ENCODE data around the gene HCFC1. TPM values are rescaled to one million over a fixed set of nuclear protein-coding genes. Genes with fewer than 3 reads are reported as not detected.
A peak's percentile ranks its signal among the peaks of the same experiment; 100 is the strongest.

Gene HCFC1
- total RNA-seq, 1 donor from 2014 or later, result 74.6 TPM

DNA sequence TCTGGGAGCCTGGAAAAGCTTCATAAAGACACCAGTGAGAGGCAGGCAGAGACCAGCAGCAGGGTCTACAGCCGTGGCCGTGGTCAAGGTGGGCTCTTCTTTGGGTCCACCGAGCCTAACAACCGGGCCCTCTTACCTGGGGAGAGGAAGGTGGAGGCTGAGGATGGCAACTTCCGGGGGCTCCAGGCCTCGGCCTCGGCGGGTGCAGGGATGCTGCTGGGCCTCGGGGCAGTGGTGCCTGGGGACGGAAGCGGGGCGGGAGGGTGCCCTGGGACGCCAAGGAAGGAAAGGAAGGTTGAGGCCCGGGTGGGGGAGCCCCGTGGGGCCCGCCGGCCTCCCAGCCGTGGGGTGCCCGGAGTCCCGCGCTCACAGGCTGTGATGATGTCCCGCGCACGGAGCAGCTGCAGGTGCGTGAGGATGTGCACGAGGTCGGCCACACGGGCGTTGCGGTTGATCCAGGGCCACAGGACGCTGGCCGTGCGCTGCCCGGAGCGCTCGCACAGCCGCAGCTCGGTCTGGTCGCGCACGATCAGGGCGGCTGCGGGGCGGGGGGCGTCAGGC, 47.5 kb upstream of the HCFC1 start:
- TF ChIP-seq, protein P1, sequence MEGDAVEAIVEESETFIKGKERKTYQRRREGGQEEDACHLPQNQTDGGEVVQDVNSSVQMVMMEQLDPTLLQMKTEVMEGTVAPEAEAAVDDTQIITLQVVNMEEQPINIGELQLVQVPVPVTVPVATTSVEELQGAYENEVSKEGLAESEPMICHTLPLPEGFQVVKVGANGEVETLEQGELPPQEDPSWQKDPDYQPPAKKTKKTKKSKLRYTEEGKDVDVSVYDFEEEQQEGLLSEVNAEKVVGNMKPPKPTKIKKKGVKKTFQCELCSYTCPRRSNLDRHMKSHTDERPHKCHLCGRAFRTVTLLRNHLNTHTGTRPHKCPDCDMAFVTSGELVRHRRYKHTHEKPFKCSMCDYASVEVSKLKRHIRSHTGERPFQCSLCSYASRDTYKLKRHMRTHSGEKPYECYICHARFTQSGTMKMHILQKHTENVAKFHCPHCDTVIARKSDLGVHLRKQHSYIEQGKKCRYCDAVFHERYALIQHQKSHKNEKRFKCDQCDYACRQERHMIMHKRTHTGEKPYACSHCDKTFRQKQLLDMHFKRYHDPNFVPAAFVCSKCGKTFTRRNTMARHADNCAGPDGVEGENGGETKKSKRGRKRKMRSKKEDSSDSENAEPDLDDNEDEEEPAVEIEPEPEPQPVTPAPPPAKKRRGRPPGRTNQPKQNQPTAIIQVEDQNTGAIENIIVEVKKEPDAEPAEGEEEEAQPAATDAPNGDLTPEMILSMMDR (IDR thresholded peaks at IDR 0.05; ENCODE audit: unreplicated experiment), result no peak
- Mint-ChIP-seq H3K27me3 (ENCODE audit: unreplicated experiment) (peaks cover 1% of the 10 kb centered on the region), H3K4me1 (ENCODE audit: unreplicated experiment) (peaks cover 11% of the 10 kb centered on the region), H3K36me3 (ENCODE audit: low read depth, unreplicated experiment) (peaks cover 9% of the 10 kb centered on the region), H3K4me3 (ENCODE audit: unreplicated experiment) (peak overlapping the region; percentile 84), H3K9me3 (ENCODE audit: unreplicated experiment) (no peaks in the 10 kb centered on the region), H3K27ac (ENCODE audit: unreplicated experiment) (no peak overlapping the region)
- no peak for DNase-seq (ENCODE audit: low spot score)

DNA sequence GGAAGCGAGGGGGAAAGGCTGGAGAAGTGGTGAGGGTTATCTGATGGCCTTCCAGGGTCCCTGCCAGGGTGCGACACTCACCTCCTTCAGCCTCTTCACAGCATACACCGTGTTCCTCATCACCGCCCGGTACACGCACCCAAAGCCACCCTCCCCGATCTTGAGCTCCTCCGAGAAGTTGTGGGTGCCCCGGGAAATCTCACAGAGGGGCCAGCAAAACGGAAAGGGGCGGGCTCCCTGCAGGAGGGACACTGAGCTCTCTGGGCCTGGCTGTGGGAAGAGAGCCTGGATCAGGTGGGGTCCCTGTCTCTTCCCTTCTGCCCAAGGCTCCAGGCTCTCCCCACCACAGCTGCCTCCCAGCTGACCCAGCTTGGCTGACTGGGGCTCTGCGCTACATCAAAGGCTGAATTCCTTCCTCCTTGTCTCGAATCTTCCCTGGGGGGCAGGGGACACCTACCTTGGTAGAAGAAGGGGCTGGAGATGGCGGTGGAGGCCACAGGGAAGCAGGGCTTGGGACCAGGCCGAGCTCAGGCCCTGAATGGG, 47.0 kb upstream of the HCFC1 start:
- Mint-ChIP-seq H3K9me3 (ENCODE audit: unreplicated experiment) (no peaks in the 10 kb centered on the region), H3K27me3 (ENCODE audit: unreplicated experiment) (peaks cover 1% of the 10 kb centered on the region), H3K36me3 (ENCODE audit: low read depth, unreplicated experiment) (peaks cover 9% of the 10 kb centered on the region), H3K4me1 (ENCODE audit: unreplicated experiment) (peaks cover 11% of the 10 kb centered on the region), H3K4me3 (ENCODE audit: unreplicated experiment) (peak overlapping the region; percentile 84), H3K27ac (ENCODE audit: unreplicated experiment) (no peak overlapping the region)
- TF ChIP-seq, protein P1 (IDR thresholded peaks at IDR 0.05; ENCODE audit: unreplicated experiment), result no peak
- DNase-seq (ENCODE audit: low spot score), result no peak

DNA sequence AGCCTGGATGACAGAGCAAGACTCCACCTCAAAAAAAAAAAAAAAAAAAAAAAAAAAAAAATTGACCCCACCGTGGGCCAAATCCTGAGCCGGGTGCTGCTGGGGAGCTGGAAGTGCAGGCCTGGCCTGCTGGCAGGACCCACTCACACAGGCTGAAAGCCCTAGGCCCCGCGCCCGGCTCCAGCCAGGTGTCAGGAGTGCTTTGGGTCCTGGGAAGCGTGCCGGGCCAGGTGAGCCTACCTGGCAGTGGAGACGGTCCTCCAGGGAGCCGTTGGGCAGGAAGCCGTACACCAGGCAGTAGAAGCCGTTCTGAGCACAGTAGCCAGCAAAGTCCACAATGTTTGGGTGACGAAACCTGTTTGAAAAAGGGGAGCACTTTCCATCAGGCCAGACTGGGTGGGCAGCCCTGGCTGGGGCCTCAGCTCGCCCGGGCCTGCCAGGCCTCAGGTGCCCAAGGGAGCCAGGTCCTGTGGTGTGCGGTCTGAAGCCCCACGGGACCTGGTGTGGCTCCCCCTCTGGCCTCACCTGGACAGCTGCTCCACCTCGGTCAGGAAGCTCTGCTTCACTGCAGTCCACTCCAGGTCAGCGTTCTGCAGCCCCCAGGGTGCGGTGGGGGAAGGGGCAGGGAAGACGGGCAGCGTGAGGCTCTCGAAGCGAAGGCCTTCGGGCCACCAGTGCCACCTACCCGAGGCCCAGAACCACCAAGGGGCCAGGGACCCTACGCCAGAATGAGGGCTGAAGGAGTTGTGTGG, 46.3 kb upstream of the HCFC1 start:
- Mint-ChIP-seq H3K27ac (ENCODE audit: unreplicated experiment) (no peak overlapping the region), H3K4me3 (ENCODE audit: unreplicated experiment) (no peak overlapping the region)
- no peak for DNase-seq (ENCODE audit: low spot score)

DNA sequence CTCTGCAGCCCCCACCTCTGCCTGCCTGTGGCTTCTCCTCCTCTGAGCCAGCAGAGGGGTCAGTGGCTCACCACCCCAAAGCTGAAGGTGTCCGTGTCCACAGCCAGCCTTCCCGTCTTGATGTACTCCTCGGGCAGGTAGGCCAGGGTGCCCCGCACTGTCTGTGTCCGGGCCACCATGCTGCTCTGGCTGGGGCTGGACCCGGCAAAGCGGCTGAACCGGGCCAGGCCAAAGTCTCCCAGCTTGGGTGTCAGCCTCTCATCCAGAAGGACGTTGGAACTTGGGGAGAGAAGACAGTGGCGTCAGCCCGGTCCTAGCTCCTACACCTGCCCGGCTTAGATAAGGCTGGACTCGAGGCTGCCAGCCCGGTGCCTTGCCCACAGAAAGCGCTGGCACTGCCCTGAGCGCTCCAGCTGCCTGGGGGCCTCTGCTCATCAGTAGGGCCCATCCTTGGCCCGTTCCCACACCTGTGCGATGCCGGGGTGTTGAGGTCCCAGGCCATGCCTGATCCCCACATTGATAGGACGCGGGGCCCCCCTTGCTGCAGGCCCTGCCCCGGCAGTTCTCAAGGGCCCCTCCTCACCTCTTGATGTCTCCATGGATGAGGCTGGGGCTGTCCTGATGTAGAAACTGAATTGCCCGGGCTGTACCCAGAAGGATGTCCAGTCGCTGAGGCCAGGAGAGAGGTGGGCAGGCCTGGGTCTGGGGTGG, 44.9 kb upstream of the HCFC1 start:
- Mint-ChIP-seq H3K36me3 (ENCODE audit: low read depth, unreplicated experiment) (peaks cover 4% of the 10 kb centered on the region), H3K4me3 (ENCODE audit: unreplicated experiment) (no peak overlapping the region), H3K27me3 (ENCODE audit: unreplicated experiment) (peaks cover 1% of the 10 kb centered on the region), H3K9me3 (ENCODE audit: unreplicated experiment) (no peaks in the 10 kb centered on the region), H3K27ac (ENCODE audit: unreplicated experiment) (no peak overlapping the region), H3K4me1 (ENCODE audit: unreplicated experiment) (peaks cover 4% of the 10 kb centered on the region)
- DNase-seq (ENCODE audit: low spot score), result no peak
- TF ChIP-seq, protein P1 (IDR thresholded peaks at IDR 0.05; ENCODE audit: unreplicated experiment), result no peak

More for the DNA sequence above, 46.3 kb upstream of the HCFC1 start:
- H3K4me1 Mint-ChIP-seq (ENCODE audit: unreplicated experiment), result peaks cover 7% of the 10 kb centered on the region
- TF ChIP-seq, protein P1 (IDR thresholded peaks at IDR 0.05; ENCODE audit: unreplicated experiment), result no peak
- H3K27me3 Mint-ChIP-seq (ENCODE audit: unreplicated experiment), result peaks cover 1% of the 10 kb centered on the region
- H3K9me3 Mint-ChIP-seq (ENCODE audit: unreplicated experiment), result no peaks in the 10 kb centered on the region
- peaks cover 6% of the 10 kb centered on the region for H3K36me3 Mint-ChIP-seq (ENCODE audit: low read depth, unreplicated experiment)
